OCI-LY3 (cell line): ENCODE measurements around the gene GABRG3.

Source experiments
- H2AFZ ChIP-seq: fragments of 200-600, 300-600 bp; shearing (Covaris generic); 2 replicates; pipeline ENCODE4 v1.6.0; 2014; ENCODE audit warnings: antibody characterized with exemption, low read depth, low read length
- H3K27ac ChIP-seq: fragments of 200-600, 300-600 bp; sonication (generic); 2 replicates; pipeline ENCODE4 v1.5.1; 2014; ENCODE audit warnings: mild to moderate bottlenecking, low read length, moderate library complexity, mixed read lengths
- H3K27me3 ChIP-seq: fragments of 200-600, 300-600 bp; sonication (generic); 2 replicates; pipeline ENCODE4 v1.6.1; 2014; ENCODE audit warnings: low read depth, low read length, mixed read lengths
- H3K36me3 ChIP-seq: fragments of 200-600, 300-600 bp; sonication (generic); replicated peaks from 2 replicates; pipeline ENCODE3; 2014; ENCODE audit warnings: low read depth, low read length, mixed read lengths
- H3K4me1 ChIP-seq: fragments of 300-600, 200-600 bp; sonication (generic); 2 replicates; pipeline ENCODE4 v1.6.1; 2014; ENCODE audit warnings: low read length, mixed read lengths
- H3K4me2 ChIP-seq: fragments of 200-600, 300-600 bp; sonication (generic); 2 replicates; pipeline ENCODE4 v1.6.1; 2014; ENCODE audit warnings: low read length, mixed read lengths
- H3K4me3 ChIP-seq: fragments of 300-600, 200-600 bp; sonication (generic); 2 replicates; pipeline ENCODE4 v1.5.1; 2014; ENCODE audit warnings: antibody characterized with exemption, mild to moderate bottlenecking, low read length, moderate library complexity
- H3K79me2 ChIP-seq: fragments of 300-600, 200-600 bp; shearing (Covaris generic); 2 replicates; pipeline ENCODE4 v1.6.1; 2014; ENCODE audit warnings: mild to moderate bottlenecking, low read length, mixed read lengths
- H3K9ac ChIP-seq: fragments of 300-600, 200-600 bp; shearing (Covaris generic); 2 replicates; pipeline ENCODE4 v1.6.0; 2014; ENCODE audit warnings: mild to moderate bottlenecking, low read length, moderate library complexity
- H3K9me3 ChIP-seq: fragments of 200-600, 300-600 bp; shearing (Covaris generic); 2 replicates; pipeline ENCODE4 v1.6.1; 2014; ENCODE audit warnings: low read length, mixed read lengths; ENCODE audit not compliant: insufficient read depth
- H4K20me1 ChIP-seq: fragments of 200-600, 300-600 bp; sonication (generic); 2 replicates; pipeline ENCODE4 v1.6.1; 2016; ENCODE audit warnings: low read length, mixed read lengths; ENCODE audit not compliant: insufficient read depth
- EZH2phosphoT487 ChIP-seq: fragments of 200-600 bp; shearing (Covaris generic); IDR thresholded peaks from 2 replicates; pipeline ENCODE4 v1.6.1; 2018; ENCODE audit warnings: antibody characterized with exemption, mixed run types, low read depth
- TF ChIP-seq, protein P1 (sequence below): fragments of 200-600, 300-600 bp; sonication (generic); IDR thresholded peaks from 2 replicates; pipeline ENCODE4 v1.5.1; 2014; ENCODE audit warnings: antibody characterized with exemption, low read length, low read depth

The GABRG3 gene

GRCh38 chr15:27427276-27427675, 456.3 kb downstream of the GABRG3 start:
- H3K4me3 ChIP-seq = no peak overlapping the region
- no peaks in the 10 kb centered on the region for H3K27me3 ChIP-seq
- H3K36me3 ChIP-seq = no peaks in the 10 kb centered on the region
- no peak overlapping the region for H3K27ac ChIP-seq
- H3K4me1 ChIP-seq = no peaks in the 10 kb centered on the region
- no peak overlapping the region for H3K9ac ChIP-seq
- H3K9me3 ChIP-seq = no peaks in the 10 kb centered on the region
- no peaks in the 10 kb centered on the region for H4K20me1 ChIP-seq
- no peak overlapping the region for H3K4me2 ChIP-seq
- no peak overlapping the region for H2AFZ ChIP-seq
- H3K79me2 ChIP-seq = no peaks in the 10 kb centered on the region
- no peak for TF ChIP-seq EZH2phosphoT487
- TF ChIP-seq, protein P1, sequence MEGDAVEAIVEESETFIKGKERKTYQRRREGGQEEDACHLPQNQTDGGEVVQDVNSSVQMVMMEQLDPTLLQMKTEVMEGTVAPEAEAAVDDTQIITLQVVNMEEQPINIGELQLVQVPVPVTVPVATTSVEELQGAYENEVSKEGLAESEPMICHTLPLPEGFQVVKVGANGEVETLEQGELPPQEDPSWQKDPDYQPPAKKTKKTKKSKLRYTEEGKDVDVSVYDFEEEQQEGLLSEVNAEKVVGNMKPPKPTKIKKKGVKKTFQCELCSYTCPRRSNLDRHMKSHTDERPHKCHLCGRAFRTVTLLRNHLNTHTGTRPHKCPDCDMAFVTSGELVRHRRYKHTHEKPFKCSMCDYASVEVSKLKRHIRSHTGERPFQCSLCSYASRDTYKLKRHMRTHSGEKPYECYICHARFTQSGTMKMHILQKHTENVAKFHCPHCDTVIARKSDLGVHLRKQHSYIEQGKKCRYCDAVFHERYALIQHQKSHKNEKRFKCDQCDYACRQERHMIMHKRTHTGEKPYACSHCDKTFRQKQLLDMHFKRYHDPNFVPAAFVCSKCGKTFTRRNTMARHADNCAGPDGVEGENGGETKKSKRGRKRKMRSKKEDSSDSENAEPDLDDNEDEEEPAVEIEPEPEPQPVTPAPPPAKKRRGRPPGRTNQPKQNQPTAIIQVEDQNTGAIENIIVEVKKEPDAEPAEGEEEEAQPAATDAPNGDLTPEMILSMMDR = no peak

GRCh38 chr15:27428151-27428550, 457.2 kb downstream of the GABRG3 start:
- Histone ChIP-seq H3K79me2 (no peaks in the 10 kb centered on the region), H3K36me3 (no peaks in the 10 kb centered on the region), H4K20me1 (no peaks in the 10 kb centered on the region), H2AFZ (no peak overlapping the region), H3K9ac (no peak overlapping the region), H3K27me3 (no peaks in the 10 kb centered on the region), H3K27ac (no peak overlapping the region), H3K4me2 (no peak overlapping the region), H3K9me3 (no peaks in the 10 kb centered on the region), H3K4me1 (no peaks in the 10 kb centered on the region), H3K4me3 (no peak overlapping the region)
- no peak for TF ChIP-seq EZH2phosphoT487
- TF ChIP-seq, protein P1 = no peak

GRCh38 chr15:27429577-27429976, 458.6 kb downstream of the GABRG3 start:
- Histone ChIP-seq H3K27ac (no peak overlapping the region), H3K4me2 (no peak overlapping the region), H3K79me2 (no peaks in the 10 kb centered on the region), H4K20me1 (no peaks in the 10 kb centered on the region), H3K4me3 (no peak overlapping the region), H3K9ac (no peak overlapping the region), H3K4me1 (no peaks in the 10 kb centered on the region), H3K36me3 (no peaks in the 10 kb centered on the region), H3K9me3 (no peaks in the 10 kb centered on the region), H3K27me3 (no peaks in the 10 kb centered on the region), H2AFZ (no peak overlapping the region)
- TF ChIP-seq, protein P1 = no peak

- no peak overlapping the region for H3K4me2 ChIP-seq
- H3K9ac ChIP-seq = no peak overlapping the region
- no peak overlapping the region for H3K4me3 ChIP-seq
- no peaks in the 10 kb centered on the region for H4K20me1 ChIP-seq
- no peaks in the 10 kb centered on the region for H3K79me2 ChIP-seq
- H2AFZ ChIP-seq = no peak overlapping the region
- H3K27ac ChIP-seq = no peak overlapping the region
- TF ChIP-seq, protein P1 = no peak
- no peak for TF ChIP-seq EZH2phosphoT487
- no peaks in the 10 kb centered on the region for H3K4me1 ChIP-seq
- H3K27me3 ChIP-seq = no peaks in the 10 kb centered on the region
- no peaks in the 10 kb centered on the region for H3K9me3 ChIP-seq
- no peaks in the 10 kb centered on the region for H3K36me3 ChIP-seq
Measured at GRCh38 chr15:27433604-27434003, 462.6 kb downstream of the GABRG3 start.
